ENCODE data around the gene PRXL2A. TPM values are rescaled to one million over a fixed set of nuclear protein-coding genes. Genes with fewer than 3 reads are reported as not detected.

PRXL2A gene
- total and polyA plus RNA-seq, 2 of the 4 experiments (the other 2 are of a cell fraction): 0.90 to 0.92 TPM

DNA sequence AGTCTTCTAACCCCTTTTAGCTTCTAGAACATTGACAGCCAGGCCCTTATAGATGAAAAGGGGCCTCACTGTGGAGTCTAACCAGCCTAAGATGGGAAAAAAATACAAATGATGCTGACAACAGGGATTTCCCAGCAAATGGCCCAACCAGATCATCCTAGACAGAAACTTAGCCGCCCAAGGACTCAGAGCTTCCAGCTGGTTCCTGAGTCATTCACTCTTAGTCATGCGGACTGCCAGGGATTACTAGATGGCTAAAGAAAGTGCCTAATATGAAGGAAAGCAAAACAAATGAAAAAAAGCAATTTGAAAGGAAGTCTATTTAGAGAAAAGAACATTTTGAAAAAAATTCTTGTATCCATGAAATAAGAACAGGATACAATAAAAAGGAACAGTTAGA lies 69.5 kb downstream of the PRXL2A start:
- Histone ChIP-seq H3K79me1 (ENCODE audit: low read depth in 1 of 2, low read length in 2 of 2) (peaks cover 27 to 40% of the 10 kb centered on the region in 2 experiments), H3K4me1 (ENCODE audit: control insufficient read depth, insufficient read depth, low read length) (peaks cover 17% of the 10 kb centered on the region), H3K36me3 (ENCODE audit: control insufficient read depth, insufficient read depth, low read length) (no peaks in the 10 kb centered on the region; the same call in 1 of the 2 replicates), H2BK20ac (ENCODE audit: low read depth, low read length) (no peak overlapping the region), H3K56ac (ENCODE audit: extremely low read depth, insufficient read depth, low read length) (no peak overlapping the region), H4K20me1 (ENCODE audit: insufficient read depth, low read length) (peaks cover 11% of the 10 kb centered on the region), H3K9me3 (ENCODE audit: control insufficient read depth, insufficient read depth, low read length) (peaks cover 11% of the 10 kb centered on the region), H3K27ac (ENCODE audit: insufficient read depth, low read length) (no peak overlapping the region), H3K4me3 (ENCODE audit: insufficient read depth, low read depth, low read length) (no peak overlapping the region), H2BK120ac (ENCODE audit: low read depth, low read length) (no peak overlapping the region), H3K14ac (replicated peaks; ENCODE audit: low read depth, low read length) (no peak overlapping the region), H2BK5ac (ENCODE audit: low read depth, low read length, poor library complexity, severe bottlenecking) (no peak overlapping the region), H4K91ac (ENCODE audit: insufficient read depth, low read depth, low read length) (no peak overlapping the region), H3K9me1 (ENCODE audit: insufficient read depth, low read length) (peaks cover 21% of the 10 kb centered on the region), H3K4ac (ENCODE audit: low read depth, low read length) (no peak overlapping the region), H3K27me3 (ENCODE audit: control insufficient read depth, insufficient read depth, low read length) (no peaks in the 10 kb centered on the region), H3K4me2 (ENCODE audit: low read depth, low read length) (no peak overlapping the region), H2AK9ac (replicated peaks; ENCODE audit: low read depth, low read length, poor library complexity) (no peak overlapping the region), H2BK15ac (ENCODE audit: low read depth, low read length) (no peak overlapping the region), H2AFZ (replicated peaks; ENCODE audit: low read length, poor library complexity) (no peak overlapping the region), H3K9ac (ENCODE audit: low read depth, low read length) (no peak overlapping the region), H3K23ac (ENCODE audit: low read depth, low read length) (no peak overlapping the region), H3K18ac (ENCODE audit: low read depth, low read length) (no peak overlapping the region), H4K5ac (ENCODE audit: low read depth, low read length) (no peak overlapping the region), H2AK5ac (ENCODE audit: low read depth, low read length) (no peak overlapping the region), H4K8ac (ENCODE audit: low read depth in 2 of 2, low read length in 2 of 2) (no peak overlapping the region)
- intact Hi-C loops (cut with micrococcal nuclease): no loop called here
- ChIA-PET POLR2A (ENCODE audit: unreplicated experiment) (no interaction called here), CTCF (no interaction called here)
- no CpG with 5 or more reads among the region's 2 CpGs for WGBS, 2 experiments (ENCODE audit: extremely low coverage in 2 of 2, insufficient read length in 1 of 2)
- dilution Hi-C loops (cut with HindIII; ENCODE audit: low sequenced_read_pairs, unreplicated experiment): no loop called here
- in situ Hi-C loops (cut with MboI; ENCODE audit: low sequenced_read_pairs): no loop called here
- no TSS peak for BruUV-seq (replicated peaks)
- TF ChIP-seq MAFK (IDR thresholded peaks at IDR 0.05; ENCODE audit: low read depth, low read length) (peak; percentile 71), NFE2L2 (IDR thresholded peaks at IDR 0.05; ENCODE audit: low read depth, low read length) (peak; percentile 47; the same call in 1 of the 2 replicates), USF2 (IDR thresholded peaks at IDR 0.05; ENCODE audit: low read depth, low read length) (no peak), RCOR1 (IDR thresholded peaks at IDR 0.05; ENCODE audit: insufficient replicate concordance, low read length) (no peak), SMC3 (IDR thresholded peaks at IDR 0.05; ENCODE audit: low read depth, low read length) (no peak), POLR2A (IDR thresholded peaks at IDR 0.05; ENCODE audit: low read depth, low read length) (no peak), MAZ (IDR thresholded peaks at IDR 0.05; ENCODE audit: borderline replicate concordance, low read depth, low read length) (no peak), CTCF (conservative IDR thresholded peaks at IDR 0.05; ENCODE audit: low read depth, low read length) (no peak), CHD1 (IDR thresholded peaks at IDR 0.05; ENCODE audit: low read depth, low read length) (no peak), RAD21 (IDR thresholded peaks at IDR 0.05; ENCODE audit: low read length) (no peak), RFX5 (IDR thresholded peaks at IDR 0.05; ENCODE audit: low read depth, low read length) (no peak), CEBPB (IDR thresholded peaks at IDR 0.05; ENCODE audit: low read depth, low read length) (no peak), ELK1 (IDR thresholded peaks at IDR 0.05; ENCODE audit: borderline replicate concordance, low read depth, low read length) (no peak), FOS (IDR thresholded peaks at IDR 0.05; ENCODE audit: low read depth, low read length) (peak; percentile 71), BHLHE40 (IDR thresholded peaks at IDR 0.05; ENCODE audit: low read depth, low read length) (no peak), MXI1 (IDR thresholded peaks at IDR 0.05; ENCODE audit: borderline replicate concordance, low read depth, low read length) (no peak)
- DNase-seq: peak; percentile 92
- ATAC-seq (ENCODE audit: low read depth): peak; percentile 71

All from IMR-90 (cell line).